Uterine smooth muscle cell (primary cell): ENCODE results near the gene PRAMEF12. TPM values are rescaled to one million over a fixed set of nuclear protein-coding genes. Genes with fewer than 3 reads are reported as not detected.

Source experiments
- total RNA-seq: library from RNA; depleted of rRNA; stranded (reverse); fragments of >200 nt; gene quantifications from 2 replicates; pipeline ENCODE4 v1.2.3, GENCODE V29; 2014

PRAMEF12 gene
- total RNA-seq, result not detected in 2 replicates

DNA sequence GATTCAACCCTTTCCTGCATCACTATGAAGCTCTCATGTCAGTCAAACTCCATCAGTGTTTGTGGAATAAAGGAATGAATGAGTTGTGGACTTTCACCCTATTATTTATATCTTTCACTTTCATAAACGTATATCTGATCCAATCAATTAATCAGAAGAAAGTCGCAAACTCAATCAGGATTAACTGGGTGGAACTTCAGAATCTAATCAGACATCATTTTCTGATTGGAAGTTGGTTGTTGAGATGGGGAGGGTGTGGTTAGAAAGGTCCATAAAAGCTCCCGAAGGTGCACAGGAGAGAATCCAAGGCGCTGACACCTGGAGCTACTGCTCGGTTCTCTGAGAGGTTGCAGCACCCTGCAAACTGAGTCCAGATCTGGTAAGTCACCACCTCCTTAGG lies at the start of gene PRAMEF12:
Gene PRAMEF12 (plus strand): TSS at position 301 of the 400 bp plus-strand sequence. CDS start 1,130 bp downstream, outside the sequence.

DNA sequence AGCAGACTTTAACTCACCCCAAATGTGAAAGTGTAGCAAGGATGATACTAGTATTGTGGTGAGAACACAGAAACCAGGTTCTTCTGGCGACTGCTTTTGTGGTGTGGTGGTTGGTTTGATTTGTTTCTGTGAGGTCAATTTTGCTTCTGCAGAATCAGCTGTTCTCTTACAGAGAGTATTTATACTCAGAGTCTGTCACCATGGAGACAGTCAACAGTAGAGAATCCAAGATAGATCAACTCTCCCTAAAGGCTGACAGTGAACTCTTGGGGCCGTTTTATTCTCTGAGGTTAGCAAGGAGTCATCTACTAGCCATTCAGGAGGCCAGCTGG lies 27.6 kb upstream of the PRAMEF12 start, which contains the start of gene CFAP107:
Gene CFAP107 (plus strand): TSS at position 209 of the 332 bp plus-strand sequence. CDS start 231 bp downstream, outside the sequence.

DNA sequence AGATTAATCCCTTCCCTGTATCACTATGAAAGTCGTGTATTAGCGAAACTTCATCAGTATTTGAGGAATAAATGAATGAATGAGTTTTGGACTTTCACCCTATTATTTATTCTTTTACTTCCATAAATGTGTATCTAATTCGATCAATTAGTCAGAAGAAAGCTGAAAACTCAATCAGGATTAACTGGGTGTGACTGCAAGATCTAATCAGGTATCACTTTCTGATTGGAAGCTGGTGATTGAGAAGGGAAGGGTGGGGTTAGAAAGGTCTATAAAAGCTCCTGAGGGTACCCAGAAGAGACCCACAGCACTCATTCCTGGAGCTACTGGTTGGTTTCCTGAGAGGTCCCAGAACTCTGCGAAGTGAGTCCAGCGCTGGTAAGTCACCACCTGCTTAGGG lies 17.6 kb downstream of the PRAMEF12 start, which contains the start of gene PRAMEF1:
Gene PRAMEF1 (plus strand): TSS at position 301 of the 400 bp plus-strand sequence. CDS start 1,831 bp downstream, outside the sequence.

Other genes starting within 250 kb of the PRAMEF12 start
- gene DHRS3, start 155.5 kb upstream of the PRAMEF12 start, total RNA-seq, result 94.1 and 147 TPM in 2 replicates
- gene AADACL4, start 129.7 kb upstream of the PRAMEF12 start, total RNA-seq, result under 0.01 TPM in 1 of 2 replicates, not detected in the other
- gene AADACL3, start 57.6 kb upstream of the PRAMEF12 start, total RNA-seq, result not detected in 2 replicates
- gene CFAP107, start 27.5 kb upstream of the PRAMEF12 start, total RNA-seq, result 0.12 TPM in 1 of 2 replicates, not detected in the other
- not detected in 2 replicates for gene PRAMEF1, start 17.7 kb downstream of the PRAMEF12 start, total RNA-seq
- not detected in 2 replicates for gene PRAMEF11, start 57.7 kb downstream of the PRAMEF12 start, total RNA-seq
- gene HNRNPCL1, start 75.0 kb downstream of the PRAMEF12 start, total RNA-seq, result not detected in 2 replicates
- not detected in 2 replicates for gene PRAMEF2, start 83.3 kb downstream of the PRAMEF12 start, total RNA-seq
- not detected in 2 replicates for gene PRAMEF4, start 112.5 kb downstream of the PRAMEF12 start, total RNA-seq
- not detected in 2 replicates for gene PRAMEF10, start 124.5 kb downstream of the PRAMEF12 start, total RNA-seq
- not detected in 2 replicates for gene PRAMEF7, start 142.9 kb downstream of the PRAMEF12 start, total RNA-seq
- gene PRAMEF6, start 173.8 kb downstream of the PRAMEF12 start, total RNA-seq, result not detected in 2 replicates